ENCODE data around the gene ALG3. TPM values are rescaled to one million over a fixed set of nuclear protein-coding genes. Genes with fewer than 3 reads are reported as not detected.

The ALG3 gene
- total and polyA plus RNA-seq, 2 experiments from 2014 or later, result 76.9 to 109 TPM

DNA sequence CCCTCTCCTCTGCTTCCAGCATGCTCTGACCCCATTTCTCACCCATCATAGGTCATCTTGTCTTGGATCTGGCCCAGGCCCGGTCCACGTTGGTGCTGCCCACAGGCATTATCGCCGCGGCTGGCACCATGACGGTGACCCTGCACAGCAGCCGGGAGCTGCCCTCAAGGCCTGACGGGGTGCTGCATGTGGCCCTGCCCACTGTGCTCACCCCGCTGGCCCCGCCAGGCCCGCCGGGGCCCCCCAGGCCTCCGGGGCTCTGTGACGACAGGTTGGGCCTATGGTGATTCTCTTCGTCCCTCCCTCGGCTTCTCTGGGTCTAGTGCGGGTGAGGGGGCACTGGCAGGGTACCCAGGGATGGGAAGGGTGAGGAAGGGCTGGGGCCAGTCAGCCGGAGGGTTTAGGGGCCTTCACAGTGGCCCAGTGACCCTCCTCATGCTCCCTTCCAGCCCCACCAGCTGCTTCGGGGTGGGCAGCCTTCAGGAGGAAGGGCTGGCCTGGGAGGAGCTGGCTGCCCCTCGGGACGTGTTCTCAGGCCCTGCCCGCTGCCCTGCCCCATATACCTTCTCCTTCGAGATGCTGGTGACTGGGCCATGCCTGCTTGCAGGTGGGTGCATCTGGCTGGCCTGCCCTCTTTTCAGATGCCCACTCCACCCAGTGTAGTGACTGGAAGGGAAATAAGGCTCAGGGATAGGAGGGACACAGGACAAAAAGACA is 15.5 kb downstream of the ALG3 start:
- H3K4me1 Mint-ChIP-seq, result peaks cover 11% of the 10 kb centered on the region
- no peak overlapping the region for H3K4me3 ChIP-seq
- H3K27ac Mint-ChIP-seq, result no peak overlapping the region
- no peaks in the 10 kb centered on the region; the same call in 2 of the 3 replicates for H3K36me3 Mint-ChIP-seq (ENCODE audit: low read depth)
- no peak overlapping the region for H3K4me3 Mint-ChIP-seq
- no peak overlapping the region for H2AFZ ChIP-seq
- H3K4me2 ChIP-seq, result no peak overlapping the region
- TF ChIP-seq ZNF114 (CRISPR knock-in tag; IDR thresholded peaks at IDR 0.05), result no peak
- TF ChIP-seq, protein P1, sequence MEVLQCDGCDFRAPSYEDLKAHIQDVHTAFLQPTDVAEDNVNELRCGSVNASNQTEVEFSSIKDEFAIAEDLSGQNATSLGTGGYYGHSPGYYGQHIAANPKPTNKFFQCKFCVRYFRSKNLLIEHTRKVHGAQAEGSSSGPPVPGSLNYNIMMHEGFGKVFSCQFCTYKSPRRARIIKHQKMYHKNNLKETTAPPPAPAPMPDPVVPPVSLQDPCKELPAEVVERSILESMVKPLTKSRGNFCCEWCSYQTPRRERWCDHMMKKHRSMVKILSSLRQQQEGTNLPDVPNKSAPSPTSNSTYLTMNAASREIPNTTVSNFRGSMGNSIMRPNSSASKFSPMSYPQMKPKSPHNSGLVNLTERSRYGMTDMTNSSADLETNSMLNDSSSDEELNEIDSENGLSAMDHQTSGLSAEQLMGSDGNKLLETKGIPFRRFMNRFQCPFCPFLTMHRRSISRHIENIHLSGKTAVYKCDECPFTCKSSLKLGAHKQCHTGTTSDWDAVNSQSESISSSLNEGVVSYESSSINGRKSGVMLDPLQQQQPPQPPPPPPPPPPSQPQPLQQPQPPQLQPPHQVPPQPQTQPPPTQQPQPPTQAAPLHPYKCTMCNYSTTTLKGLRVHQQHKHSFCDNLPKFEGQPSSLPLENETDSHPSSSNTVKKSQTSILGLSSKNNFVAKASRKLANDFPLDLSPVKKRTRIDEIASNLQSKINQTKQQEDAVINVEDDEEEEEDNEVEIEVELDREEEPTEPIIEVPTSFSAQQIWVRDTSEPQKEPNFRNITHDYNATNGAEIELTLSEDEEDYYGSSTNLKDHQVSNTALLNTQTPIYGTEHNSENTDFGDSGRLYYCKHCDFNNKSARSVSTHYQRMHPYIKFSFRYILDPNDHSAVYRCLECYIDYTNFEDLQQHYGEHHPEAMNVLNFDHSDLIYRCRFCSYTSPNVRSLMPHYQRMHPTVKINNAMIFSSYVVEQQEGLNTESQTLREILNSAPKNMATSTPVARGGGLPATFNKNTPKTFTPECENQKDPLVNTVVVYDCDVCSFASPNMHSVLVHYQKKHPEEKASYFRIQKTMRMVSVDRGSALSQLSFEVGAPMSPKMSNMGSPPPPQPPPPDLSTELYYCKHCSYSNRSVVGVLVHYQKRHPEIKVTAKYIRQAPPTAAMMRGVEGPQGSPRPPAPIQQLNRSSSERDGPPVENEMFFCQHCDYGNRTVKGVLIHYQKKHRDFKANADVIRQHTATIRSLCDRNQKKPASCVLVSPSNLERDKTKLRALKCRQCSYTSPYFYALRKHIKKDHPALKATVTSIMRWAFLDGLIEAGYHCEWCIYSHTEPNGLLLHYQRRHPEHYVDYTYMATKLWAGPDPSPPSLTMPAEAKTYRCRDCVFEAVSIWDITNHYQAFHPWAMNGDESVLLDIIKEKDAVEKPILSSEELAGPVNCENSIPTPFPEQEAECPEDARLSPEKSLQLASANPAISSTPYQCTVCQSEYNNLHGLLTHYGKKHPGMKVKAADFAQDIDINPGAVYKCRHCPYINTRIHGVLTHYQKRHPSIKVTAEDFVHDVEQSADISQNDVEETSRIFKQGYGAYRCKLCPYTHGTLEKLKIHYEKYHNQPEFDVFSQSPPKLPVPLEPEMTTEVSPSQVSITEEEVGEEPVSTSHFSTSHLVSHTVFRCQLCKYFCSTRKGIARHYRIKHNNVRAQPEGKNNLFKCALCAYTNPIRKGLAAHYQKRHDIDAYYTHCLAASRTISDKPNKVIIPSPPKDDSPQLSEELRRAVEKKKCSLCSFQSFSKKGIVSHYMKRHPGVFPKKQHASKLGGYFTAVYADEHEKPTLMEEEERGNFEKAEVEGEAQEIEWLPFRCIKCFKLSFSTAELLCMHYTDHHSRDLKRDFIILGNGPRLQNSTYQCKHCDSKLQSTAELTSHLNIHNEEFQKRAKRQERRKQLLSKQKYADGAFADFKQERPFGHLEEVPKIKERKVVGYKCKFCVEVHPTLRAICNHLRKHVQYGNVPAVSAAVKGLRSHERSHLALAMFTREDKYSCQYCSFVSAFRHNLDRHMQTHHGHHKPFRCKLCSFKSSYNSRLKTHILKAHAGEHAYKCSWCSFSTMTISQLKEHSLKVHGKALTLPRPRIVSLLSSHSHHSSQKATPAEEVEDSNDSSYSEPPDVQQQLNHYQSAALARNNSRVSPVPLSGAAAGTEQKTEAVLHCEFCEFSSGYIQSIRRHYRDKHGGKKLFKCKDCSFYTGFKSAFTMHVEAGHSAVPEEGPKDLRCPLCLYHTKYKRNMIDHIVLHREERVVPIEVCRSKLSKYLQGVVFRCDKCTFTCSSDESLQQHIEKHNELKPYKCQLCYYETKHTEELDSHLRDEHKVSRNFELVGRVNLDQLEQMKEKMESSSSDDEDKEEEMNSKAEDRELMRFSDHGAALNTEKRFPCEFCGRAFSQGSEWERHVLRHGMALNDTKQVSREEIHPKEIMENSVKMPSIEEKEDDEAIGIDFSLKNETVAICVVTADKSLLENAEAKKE (CRISPR knock-in tag; IDR thresholded peaks at IDR 0.05), result no peak
- TF ChIP-seq ZNF331 (CRISPR knock-in tag; IDR thresholded peaks at IDR 0.05; ENCODE audit: low read depth), result no peak
- TF ChIP-seq STAT1 (IDR thresholded peaks at IDR 0.05; ENCODE audit: unreplicated experiment), result no peak
- no peak for TF ChIP-seq EZH2phosphoT487 (IDR thresholded peaks at IDR 0.05; ENCODE audit: unreplicated experiment)
- TF ChIP-seq CREB1 (CRISPR knock-in tag; IDR thresholded peaks at IDR 0.05; ENCODE audit: low read depth), result no peak
- TF ChIP-seq, protein P2, sequence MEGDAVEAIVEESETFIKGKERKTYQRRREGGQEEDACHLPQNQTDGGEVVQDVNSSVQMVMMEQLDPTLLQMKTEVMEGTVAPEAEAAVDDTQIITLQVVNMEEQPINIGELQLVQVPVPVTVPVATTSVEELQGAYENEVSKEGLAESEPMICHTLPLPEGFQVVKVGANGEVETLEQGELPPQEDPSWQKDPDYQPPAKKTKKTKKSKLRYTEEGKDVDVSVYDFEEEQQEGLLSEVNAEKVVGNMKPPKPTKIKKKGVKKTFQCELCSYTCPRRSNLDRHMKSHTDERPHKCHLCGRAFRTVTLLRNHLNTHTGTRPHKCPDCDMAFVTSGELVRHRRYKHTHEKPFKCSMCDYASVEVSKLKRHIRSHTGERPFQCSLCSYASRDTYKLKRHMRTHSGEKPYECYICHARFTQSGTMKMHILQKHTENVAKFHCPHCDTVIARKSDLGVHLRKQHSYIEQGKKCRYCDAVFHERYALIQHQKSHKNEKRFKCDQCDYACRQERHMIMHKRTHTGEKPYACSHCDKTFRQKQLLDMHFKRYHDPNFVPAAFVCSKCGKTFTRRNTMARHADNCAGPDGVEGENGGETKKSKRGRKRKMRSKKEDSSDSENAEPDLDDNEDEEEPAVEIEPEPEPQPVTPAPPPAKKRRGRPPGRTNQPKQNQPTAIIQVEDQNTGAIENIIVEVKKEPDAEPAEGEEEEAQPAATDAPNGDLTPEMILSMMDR (conservative IDR thresholded peaks at IDR 0.05; ENCODE audit: low read depth in 2 of 2), result no peak
- H4K20me1 ChIP-seq (replicated peaks; ENCODE audit: insufficient read depth), result 0 out of 2 replicates have a peak, but pooled peaks cover 6% of the 10 kb centered on the region
- H3K9me3 Mint-ChIP-seq, result no peaks in the 10 kb centered on the region; the same call in 2 of the 3 replicates
- DNase-seq (ENCODE audit: low spot score) (no peak), ATAC-seq (no peak)
- no peaks in the 10 kb centered on the region for H3K9me2 ChIP-seq (ENCODE audit: insufficient read depth)
- no peaks in the 10 kb centered on the region for H3F3A ChIP-seq (replicated peaks; ENCODE audit: low read depth)
- H3K4me1 ChIP-seq (ENCODE audit: insufficient read depth), result no peaks in the 10 kb centered on the region
- no peaks in the 10 kb centered on the region for H3K79me2 ChIP-seq (replicated peaks; ENCODE audit: insufficient read depth)
- peaks cover 60% of the 10 kb centered on the region for H3K27me3 ChIP-seq (ENCODE audit: insufficient read depth)
- no peaks in the 10 kb centered on the region for H3K36me3 ChIP-seq (ENCODE audit: insufficient read depth)
- no peak overlapping the region for H3K27ac ChIP-seq (ENCODE audit: low read depth)
- H3K27me3 Mint-ChIP-seq (ENCODE audit: insufficient read depth, low read depth, poor library complexity), result peaks cover 50% of the 10 kb centered on the region

All from GM23338 (cell line).